GM12874 (cell line): ENCODE results near the gene SCAP.

Experiments used
- TF ChIP-seq, protein P1 (sequence below): IDR thresholded peaks from 2 replicates; pipeline ENCODE4 v1.5.1; 2011; ENCODE audit warnings: low read depth, mild to moderate bottlenecking, control low read depth, low read length, moderate library complexity; ENCODE audit not compliant: insufficient read depth

Gene SCAP

DNA sequence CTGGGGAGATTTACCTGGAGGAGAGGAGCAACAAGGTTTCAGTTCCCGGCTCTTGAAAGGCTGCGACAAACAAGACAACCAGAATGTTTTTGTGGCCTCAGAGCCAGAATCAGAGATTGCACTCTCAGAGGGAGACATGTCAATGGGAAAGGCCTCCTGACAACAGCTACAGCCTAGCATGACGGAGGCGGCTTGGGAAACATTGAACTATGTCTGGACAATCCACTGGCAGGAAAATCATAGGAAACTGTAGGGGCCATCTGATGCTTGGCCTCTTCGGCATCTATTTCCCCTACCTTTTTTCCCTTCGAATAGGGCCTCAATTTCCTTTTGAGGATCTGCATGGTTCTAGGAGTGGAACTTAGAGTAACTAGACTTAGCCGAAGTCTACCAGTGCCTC, 108.1 kb downstream of the SCAP start:
- TF ChIP-seq, protein P1, sequence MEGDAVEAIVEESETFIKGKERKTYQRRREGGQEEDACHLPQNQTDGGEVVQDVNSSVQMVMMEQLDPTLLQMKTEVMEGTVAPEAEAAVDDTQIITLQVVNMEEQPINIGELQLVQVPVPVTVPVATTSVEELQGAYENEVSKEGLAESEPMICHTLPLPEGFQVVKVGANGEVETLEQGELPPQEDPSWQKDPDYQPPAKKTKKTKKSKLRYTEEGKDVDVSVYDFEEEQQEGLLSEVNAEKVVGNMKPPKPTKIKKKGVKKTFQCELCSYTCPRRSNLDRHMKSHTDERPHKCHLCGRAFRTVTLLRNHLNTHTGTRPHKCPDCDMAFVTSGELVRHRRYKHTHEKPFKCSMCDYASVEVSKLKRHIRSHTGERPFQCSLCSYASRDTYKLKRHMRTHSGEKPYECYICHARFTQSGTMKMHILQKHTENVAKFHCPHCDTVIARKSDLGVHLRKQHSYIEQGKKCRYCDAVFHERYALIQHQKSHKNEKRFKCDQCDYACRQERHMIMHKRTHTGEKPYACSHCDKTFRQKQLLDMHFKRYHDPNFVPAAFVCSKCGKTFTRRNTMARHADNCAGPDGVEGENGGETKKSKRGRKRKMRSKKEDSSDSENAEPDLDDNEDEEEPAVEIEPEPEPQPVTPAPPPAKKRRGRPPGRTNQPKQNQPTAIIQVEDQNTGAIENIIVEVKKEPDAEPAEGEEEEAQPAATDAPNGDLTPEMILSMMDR: no peak

DNA sequence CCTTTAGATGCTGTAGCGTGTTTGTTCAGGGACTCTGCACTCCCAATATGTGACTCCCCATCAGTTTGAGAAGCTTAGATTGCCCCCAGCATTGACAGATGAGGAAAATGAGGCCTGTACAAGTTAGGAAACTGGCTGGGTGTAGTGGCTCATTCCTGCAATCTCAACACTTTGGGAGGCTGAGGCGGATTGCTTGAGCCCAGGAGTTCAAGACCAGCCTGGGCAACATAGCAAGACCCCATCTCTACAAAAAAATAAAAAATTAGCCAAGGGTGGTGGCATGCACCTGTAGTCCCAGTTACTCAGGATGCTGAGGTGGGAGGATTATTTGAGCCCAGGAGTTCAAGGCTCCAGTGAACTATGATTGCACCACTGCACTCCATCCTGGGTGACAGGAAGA, 108.9 kb downstream of the SCAP start:
- TF ChIP-seq, protein P1: no peak

DNA sequence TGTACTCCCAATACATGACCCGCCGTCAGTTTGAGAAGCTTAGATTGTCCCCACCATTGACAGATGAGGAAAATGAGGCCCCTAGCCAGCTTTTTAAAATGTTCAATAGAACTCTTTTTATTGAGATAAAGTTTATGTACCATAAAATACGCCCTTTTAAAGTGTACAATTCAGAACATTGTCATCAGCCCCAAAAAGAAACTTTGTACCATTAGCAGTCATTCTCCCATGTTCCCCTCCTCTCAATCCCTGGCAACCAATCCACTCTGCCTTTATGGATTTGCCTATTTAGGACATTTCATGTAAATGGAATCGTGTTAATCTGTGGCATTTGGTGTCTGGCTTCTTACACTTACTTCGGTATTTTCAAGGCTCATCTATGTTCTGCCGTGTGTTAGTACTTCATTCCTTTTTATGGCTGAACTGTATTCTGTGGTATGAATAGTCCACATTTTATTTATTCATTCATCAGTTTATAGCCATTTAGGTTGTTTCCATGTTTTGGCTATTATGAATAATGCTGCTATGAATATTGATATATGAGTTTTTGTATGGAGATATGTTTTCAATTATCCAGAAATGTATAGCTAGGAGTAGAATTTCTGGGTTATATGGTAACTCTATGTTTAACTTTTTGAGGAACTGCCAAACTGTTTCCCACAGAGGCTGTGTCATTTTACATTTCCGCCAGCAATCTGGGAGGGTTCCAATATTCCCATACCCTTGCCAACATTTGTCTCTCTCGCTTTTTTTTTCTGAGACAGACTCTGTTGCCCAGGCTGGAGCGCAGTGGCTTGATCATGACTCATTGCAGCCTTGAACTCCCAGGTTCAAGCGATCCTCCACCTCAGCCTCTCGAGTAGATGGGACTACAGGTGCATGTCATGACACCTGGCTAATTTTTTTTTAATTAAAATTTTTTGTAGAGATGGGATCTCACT, 110.3 kb downstream of the SCAP start:
- TF ChIP-seq, protein P1: no peak
